ENCODE results near the gene TBCD.

DNA sequence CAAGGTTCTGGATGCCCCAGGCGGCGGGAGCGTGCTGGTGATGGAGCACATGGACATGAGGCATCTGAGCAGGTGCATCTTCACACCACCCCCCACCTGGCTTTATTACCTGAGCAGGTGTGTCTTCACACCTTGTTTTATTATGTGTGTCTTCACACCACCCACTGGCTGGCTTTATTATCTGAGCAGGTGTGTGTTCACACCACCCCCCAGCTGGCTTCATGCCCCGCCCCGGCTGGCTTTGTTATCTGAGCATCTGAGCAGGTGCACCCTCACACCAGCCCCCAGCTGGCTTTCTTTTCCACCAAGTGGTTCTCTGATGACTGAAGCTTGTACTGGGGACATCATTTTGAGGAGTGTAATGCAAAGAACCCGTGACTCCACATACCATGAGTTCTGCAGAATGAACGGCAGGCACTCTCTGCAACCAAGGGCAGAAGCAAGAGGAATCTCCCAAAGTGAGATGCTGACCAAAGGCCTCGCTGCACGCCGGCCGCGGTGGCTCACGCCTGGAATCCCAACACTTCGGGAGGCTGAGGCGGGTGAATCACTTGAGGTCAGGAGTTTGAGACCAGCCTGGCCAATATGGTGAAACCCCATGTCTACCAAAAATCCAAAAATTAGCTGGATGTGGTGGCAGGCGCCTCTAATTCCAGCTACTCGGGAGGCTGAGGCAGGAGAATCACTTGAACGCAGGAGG is 32.7 kb upstream of the TBCD start:
- TF ChIP-seq, protein P1, sequence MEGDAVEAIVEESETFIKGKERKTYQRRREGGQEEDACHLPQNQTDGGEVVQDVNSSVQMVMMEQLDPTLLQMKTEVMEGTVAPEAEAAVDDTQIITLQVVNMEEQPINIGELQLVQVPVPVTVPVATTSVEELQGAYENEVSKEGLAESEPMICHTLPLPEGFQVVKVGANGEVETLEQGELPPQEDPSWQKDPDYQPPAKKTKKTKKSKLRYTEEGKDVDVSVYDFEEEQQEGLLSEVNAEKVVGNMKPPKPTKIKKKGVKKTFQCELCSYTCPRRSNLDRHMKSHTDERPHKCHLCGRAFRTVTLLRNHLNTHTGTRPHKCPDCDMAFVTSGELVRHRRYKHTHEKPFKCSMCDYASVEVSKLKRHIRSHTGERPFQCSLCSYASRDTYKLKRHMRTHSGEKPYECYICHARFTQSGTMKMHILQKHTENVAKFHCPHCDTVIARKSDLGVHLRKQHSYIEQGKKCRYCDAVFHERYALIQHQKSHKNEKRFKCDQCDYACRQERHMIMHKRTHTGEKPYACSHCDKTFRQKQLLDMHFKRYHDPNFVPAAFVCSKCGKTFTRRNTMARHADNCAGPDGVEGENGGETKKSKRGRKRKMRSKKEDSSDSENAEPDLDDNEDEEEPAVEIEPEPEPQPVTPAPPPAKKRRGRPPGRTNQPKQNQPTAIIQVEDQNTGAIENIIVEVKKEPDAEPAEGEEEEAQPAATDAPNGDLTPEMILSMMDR (IDR thresholded peaks at IDR 0.05) = no peak
- TF ChIP-seq POLR2A (IDR thresholded peaks at IDR 0.05) = no peak
